GM12878 (cell line): Measurements from ENCODE around the gene SLCO2B1. TPM values are rescaled to one million over a fixed set of nuclear protein-coding genes. Genes with fewer than 3 reads are reported as not detected.

Experiments
- ATAC-seq: fragments of 200-7000 bp; cut with Tn5 transposase; 3 replicates; pipeline ENCODE4 v1.9.1; 2020; ENCODE audit warnings: mild to moderate bottlenecking, moderate library complexity
- BruUV-seq: library from RNA; stranded (reverse); fragments of 400-500 nt; replicated peaks from 2 replicates; lab custom pipeline; 2021; lab: Mats Ljungman, UMichigan
- CTCF ChIA-PET: fragments of 300-600 bp; sonication (Branson Sonifier 250); formaldehyde crosslinking; extraction: SDS; loops from one replicate; lab custom pipeline; 2021; ENCODE audit warnings: inconsistent platforms; lab: Yijun Ruan, JAX
- POLR2A ChIA-PET: fragments of 350-600 bp; formaldehyde crosslinking; extraction: SDS; loops from one replicate; lab custom pipeline; 2021; ENCODE audit warnings: inconsistent platforms; lab: Charles Lee
- RAD21 ChIA-PET: fragments of 300-600 bp; sonication (Branson Sonifier 250); formaldehyde crosslinking; loops from one replicate; lab custom pipeline; 2023; ENCODE audit warnings: antibody characterized with exemption; ENCODE audit not compliant: unreplicated experiment; lab: Charles Lee
- SMC1A ChIA-PET: fragments of 300-600 bp; sonication (Branson Sonifier 250); formaldehyde crosslinking; loops from one replicate; lab custom pipeline; 2023; ENCODE audit not compliant: unreplicated experiment, uncharacterized antibody; lab: Charles Lee
- DNase-seq: peaks from one replicate; pipeline ENCODE4 v3.0.0-alpha.2; 2011; ENCODE audit warnings: low read depth, low spot score
- FAIRE-seq: peaks from 3 replicates; lab custom pipeline; 2011; peaks lifted over from hg19 to GRCh38; lab: Jason Lieb, UNC
- H2AFZ ChIP-seq: 2 replicates; pipeline ENCODE4 v1.6.0; 2011; ENCODE audit warnings: low read depth, low read length, control low read depth; ENCODE audit not compliant: control insufficient read depth
- H3K27ac ChIP-seq: 2 replicates; pipeline ENCODE4 v1.5.1; 2011; ENCODE audit warnings: control low read depth; ENCODE audit not compliant: control insufficient read depth, insufficient read depth
- H3K27me3 ChIP-seq, 2 experiments: replicated peaks in 1 of 2; 2 replicates each; pipeline versions ENCODE4 v1.6.0 to v1.6.1; 2011; ENCODE audit warnings: low read length in 1 of 2; ENCODE audit not compliant: control insufficient read depth in 2 of 2, insufficient read depth in 2 of 2
- H3K36me3 ChIP-seq, 2 experiments: 2 replicates each; pipeline ENCODE4 v1.5.1; 2011; ENCODE audit warnings: low read length in 1 of 2; ENCODE audit not compliant: control insufficient read depth in 2 of 2, insufficient read depth in 2 of 2
- H3K4me1 ChIP-seq: 2 replicates; pipeline ENCODE4 v1.6.1; 2011; ENCODE audit warnings: mild to moderate bottlenecking, low read length, moderate library complexity, mixed read lengths; ENCODE audit not compliant: control insufficient read depth, insufficient read depth
- H3K4me2 ChIP-seq: 2 replicates; pipeline ENCODE4 v1.6.0; 2011; ENCODE audit warnings: control low read depth; ENCODE audit not compliant: control insufficient read depth, insufficient read depth
- H3K4me3 ChIP-seq: fragments of 200-600 bp; sonication (generic); 2 replicates; pipeline ENCODE4 v1.5.1; 2016
- H3K79me2 ChIP-seq: 2 replicates; pipeline ENCODE4 v1.6.0; 2011; ENCODE audit warnings: low read length; ENCODE audit not compliant: control insufficient read depth, insufficient read depth
- H3K9ac ChIP-seq: 2 replicates; pipeline ENCODE4 v1.8.0; 2011; ENCODE audit warnings: low read length, control low read depth, mixed read lengths; ENCODE audit not compliant: control insufficient read depth, insufficient read depth
- H3K9me3 ChIP-seq: replicated peaks from 3 replicates; pipeline ENCODE4 v1.5.1; 2011; ENCODE audit warnings: mild to moderate bottlenecking, low read length; ENCODE audit not compliant: control insufficient read depth, insufficient read depth
- H4K20me1 ChIP-seq: 2 replicates; pipeline ENCODE4 v1.6.0; 2011; ENCODE audit not compliant: control insufficient read depth, insufficient read depth
- ATF7 ChIP-seq: fragments of 450-650 bp; IDR thresholded peaks from 2 replicates; pipeline ENCODE4 v1.6.1; 2016; ENCODE audit warnings: low read depth, mild to moderate bottlenecking
- BHLHE40 ChIP-seq, 2 experiments: fragments of 450-650 bp in 1 of 2; IDR thresholded peaks; 2 replicates each; pipeline ENCODE4 v1.6.1; 2011 to 2017; ENCODE audit warnings: low read depth in 2 of 2, borderline replicate concordance in 1 of 2, improper control_type of control experiment in 1 of 2, low read length in 1 of 2, mild to moderate bottlenecking in 1 of 2
- CBX3 ChIP-seq: fragments of 200-600 bp; sonication (generic); IDR thresholded peaks from 2 replicates; pipeline ENCODE4 v1.6.1; 2016; ENCODE audit warnings: low read depth, borderline replicate concordance
- CHD4 ChIP-seq: fragments of 200-600 bp; sonication (generic); IDR thresholded peaks from 2 replicates; pipeline ENCODE4 v1.6.1; 2016; ENCODE audit warnings: mild to moderate bottlenecking
- ESRRA ChIP-seq: IDR thresholded peaks from 2 replicates; pipeline ENCODE4 v1.6.1; 2012; ENCODE audit warnings: mild to moderate bottlenecking, low read length, improper control_type of control experiment
- IRF3 ChIP-seq: fragments of 450-650 bp; IDR thresholded peaks from 2 replicates; pipeline ENCODE4 v1.6.1; 2014; ENCODE audit warnings: mild to moderate bottlenecking
- KLF5 ChIP-seq: fragments of 450-650 bp; IDR thresholded peaks from 2 replicates; pipeline ENCODE4 v1.6.1; 2014; ENCODE audit warnings: mild to moderate bottlenecking; ENCODE audit not compliant: partially characterized antibody
- PAX5 ChIP-seq: IDR thresholded peaks from 2 replicates; pipeline ENCODE4 v1.6.1; 2011; ENCODE audit warnings: low read depth, low read length, borderline replicate concordance
- PML ChIP-seq: IDR thresholded peaks from 2 replicates; pipeline ENCODE4 v1.6.1; 2012; ENCODE audit warnings: low read length, inconsistent platforms
- YBX1 ChIP-seq: fragments of 450-650 bp; IDR thresholded peaks from 2 replicates; pipeline ENCODE4 v1.6.1; 2016; ENCODE audit warnings: antibody characterized with exemption
- ZBED1 ChIP-seq: IDR thresholded peaks from 2 replicates; pipeline ENCODE4 v1.6.1; 2016; ENCODE audit warnings: borderline replicate concordance
- WGBS: methylation state at CpG from one replicate; pipeline ENCODE4 v1.1.6; 2016; ENCODE audit warnings: low lambda C conversion rate; ENCODE audit not compliant: insufficient replicate concordance, insufficient coverage; ENCODE audit errors: missing lambda C conversion rate; 5-methylcytosine and 5-hydroxymethylcytosine counted together
- in situ Hi-C: fragments of 300-500 bp; cut with MboI; formaldehyde crosslinking; loops from 9 replicates; pipeline ENCODE4 v1.14.3; 2018; ENCODE audit warnings: mixed read lengths
- intact Hi-C: fragments of 100-400 bp; cut with micrococcal nuclease; formaldehyde crosslinking; loops from one replicate; pipeline ENCODE4 v1.14.2; 2022; ENCODE audit not compliant: unreplicated experiment
- polyA plus RNA-seq, 11 experiments: library from polyadenylated mRNA; depleted of rRNA in 4 of 11; unstranded in 6 of 11; stranded (reverse) in 5 of 11; fragments of >200 nt; fragmentation: Nextera tagmentation in 4 of 11; fragmentation: Illumina TruSeq in 1 of 11; extraction: Ambion mirVana in 4 of 11; extraction: Trizol in 1 of 11; gene quantifications; 1 replicate in 1 of 11; 2 replicates in 10 of 11; pipeline versions ENCODE4 v1.2.1 to v1.2.3, GENCODE V29; 2011 to 2016; ENCODE audit warnings: inconsistent platforms in 2 of 11, missing spikeins in 2 of 11, low read depth in 1 of 11
- total RNA-seq, 4 experiments: library from RNA; depleted of rRNA in 3 of 4; stranded (reverse); fragments of >200 nt in 3 of 4; fragmentation: Illumina TruSeq in 1 of 4; extraction: Trizol in 1 of 4; gene quantifications; 2 replicates each; pipeline versions ENCODE4 v1.2.1 to v1.2.3, GENCODE V29; 2013 to 2021
- TF ChIP-seq, protein P1 (sequence below): fragments of 450-650 bp; formaldehyde crosslinking; IDR thresholded peaks from 2 replicates; pipeline ENCODE4 v1.4.0; 2020; ENCODE audit warnings: mild to moderate bottlenecking, moderate library complexity

Gene SLCO2B1
- total and polyA plus RNA-seq, 10 of the 15 experiments (the other 5 are each of a cell fraction or from before 2014, with no cell fraction given), result 0.05 to 3.5 (median 0.93) TPM; not detected in 2

DNA sequence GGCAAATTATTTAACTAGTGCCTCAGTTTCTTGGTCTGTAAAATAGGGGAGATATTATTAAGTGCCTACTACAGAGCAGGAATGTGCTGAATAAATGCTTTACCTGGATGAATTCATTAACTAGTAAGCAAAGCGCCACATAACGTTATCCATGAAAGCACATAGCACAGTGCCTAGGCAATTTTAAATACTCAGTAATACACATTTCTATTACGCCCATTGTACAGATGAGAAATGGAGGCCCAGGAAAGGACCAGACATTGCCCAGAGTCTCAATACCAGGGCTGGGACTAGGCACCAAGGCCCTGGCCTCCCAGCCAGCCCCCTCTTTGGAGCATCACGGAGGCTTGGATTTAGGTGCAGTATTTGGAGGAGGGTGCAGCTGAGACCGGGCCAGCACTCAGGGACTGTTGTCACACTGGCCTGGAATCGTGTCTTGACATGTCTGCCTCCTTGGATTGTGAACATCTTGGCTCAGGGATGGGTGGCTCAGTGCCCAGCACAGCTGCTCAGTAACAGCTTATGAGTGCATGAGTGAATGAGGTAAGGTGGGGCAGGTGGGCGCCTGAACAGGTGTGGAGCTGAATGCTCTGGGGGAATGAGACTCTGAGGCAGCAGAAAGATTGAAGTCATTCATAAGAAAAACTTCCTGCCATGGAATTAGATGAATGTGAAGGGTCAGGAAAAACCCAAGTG, 47.5 kb downstream of the SLCO2B1 start:
- no peak overlapping the region for H2AFZ ChIP-seq
- TF ChIP-seq, protein P1, sequence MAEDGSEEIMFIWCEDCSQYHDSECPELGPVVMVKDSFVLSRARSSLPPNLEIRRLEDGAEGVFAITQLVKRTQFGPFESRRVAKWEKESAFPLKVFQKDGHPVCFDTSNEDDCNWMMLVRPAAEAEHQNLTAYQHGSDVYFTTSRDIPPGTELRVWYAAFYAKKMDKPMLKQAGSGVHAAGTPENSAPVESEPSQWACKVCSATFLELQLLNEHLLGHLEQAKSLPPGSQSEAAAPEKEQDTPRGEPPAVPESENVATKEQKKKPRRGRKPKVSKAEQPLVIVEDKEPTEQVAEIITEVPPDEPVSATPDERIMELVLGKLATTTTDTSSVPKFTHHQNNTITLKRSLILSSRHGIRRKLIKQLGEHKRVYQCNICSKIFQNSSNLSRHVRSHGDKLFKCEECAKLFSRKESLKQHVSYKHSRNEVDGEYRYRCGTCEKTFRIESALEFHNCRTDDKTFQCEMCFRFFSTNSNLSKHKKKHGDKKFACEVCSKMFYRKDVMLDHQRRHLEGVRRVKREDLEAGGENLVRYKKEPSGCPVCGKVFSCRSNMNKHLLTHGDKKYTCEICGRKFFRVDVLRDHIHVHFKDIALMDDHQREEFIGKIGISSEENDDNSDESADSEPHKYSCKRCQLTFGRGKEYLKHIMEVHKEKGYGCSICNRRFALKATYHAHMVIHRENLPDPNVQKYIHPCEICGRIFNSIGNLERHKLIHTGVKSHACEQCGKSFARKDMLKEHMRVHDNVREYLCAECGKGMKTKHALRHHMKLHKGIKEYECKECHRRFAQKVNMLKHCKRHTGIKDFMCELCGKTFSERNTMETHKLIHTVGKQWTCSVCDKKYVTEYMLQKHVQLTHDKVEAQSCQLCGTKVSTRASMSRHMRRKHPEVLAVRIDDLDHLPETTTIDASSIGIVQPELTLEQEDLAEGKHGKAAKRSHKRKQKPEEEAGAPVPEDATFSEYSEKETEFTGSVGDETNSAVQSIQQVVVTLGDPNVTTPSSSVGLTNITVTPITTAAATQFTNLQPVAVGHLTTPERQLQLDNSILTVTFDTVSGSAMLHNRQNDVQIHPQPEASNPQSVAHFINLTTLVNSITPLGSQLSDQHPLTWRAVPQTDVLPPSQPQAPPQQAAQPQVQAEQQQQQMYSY (CRISPR knock-in tag), result no peak
- no peak for TF ChIP-seq PML
- no peak for TF ChIP-seq CBX3
- no peak for TF ChIP-seq ATF7
- TF ChIP-seq YBX1, result no peak
- TF ChIP-seq ZBED1, result no peak
- no peak for TF ChIP-seq IRF3
- no peak for TF ChIP-seq PAX5
- no peak for TF ChIP-seq ESRRA
- TF ChIP-seq BHLHE40 (IDR thresholded peaks at IDR 0.05; ENCODE audit: borderline replicate concordance in 1 of 2, low read depth in 2 of 2, low read length in 1 of 2), result no peak
- TF ChIP-seq CHD4, result no peak
- TF ChIP-seq KLF5, result no peak
- H3K9me3 ChIP-seq, result no peaks in the 10 kb centered on the region
- no peak overlapping the region for H3K9ac ChIP-seq
- H3K36me3 ChIP-seq, result no peaks in the 10 kb centered on the region
- WGBS, result 45% methylated on average over 7 of the region's 7 CpGs
- ChIA-PET SMC1A (no interaction called here), RAD21 (no interaction called here), POLR2A (no interaction called here), CTCF (interaction anchor here (1.3 kb wide), 1 partner anchor 50 kb away, joined by 3 read pairs; no protein-coding TSS in a partner anchor)
- FAIRE-seq (no peak), ATAC-seq (no peak), DNase-seq (no peak)
- H3K4me2 ChIP-seq, result no peak overlapping the region
- H3K4me1 ChIP-seq, result no peaks in the 10 kb centered on the region
- no TSS peak for BruUV-seq
- peaks cover 3% of the 10 kb centered on the region; the same call in 1 of the 2 replicates for H4K20me1 ChIP-seq
- no peak overlapping the region for H3K27ac ChIP-seq
- no peaks in the 10 kb centered on the region for H3K79me2 ChIP-seq
- H3K4me3 ChIP-seq, result no peak overlapping the region
- peaks cover 1 to 4% of the 10 kb centered on the region in 2 experiments; a peak in 3 of 4 replicates for H3K27me3 ChIP-seq
- in situ Hi-C loops (no loop called here), intact Hi-C loops (no loop called here)
